ENCODE measurements around the gene SSR1.

Gene SSR1

GRCh38 chr6:7260291-7261031 lies 52.5 kb downstream of the SSR1 start:
- Histone ChIP-seq H3F3A (ENCODE audit: low read depth) (no peaks in the 10 kb centered on the region), H3K9me3 (ENCODE audit: insufficient read depth, low read depth, low read length) (no peaks in the 10 kb centered on the region), H3K27me3 (ENCODE audit: insufficient read depth, low read length, poor library complexity, severe bottlenecking) (no peaks in the 10 kb centered on the region), H3K36me3 (ENCODE audit: insufficient read depth, low read length) (no peaks in the 10 kb centered on the region), H4K20me1 (ENCODE audit: insufficient read depth, low read length, poor library complexity, severe bottlenecking) (no peaks in the 10 kb centered on the region), H3K79me2 (ENCODE audit: insufficient read depth, low read length) (no peaks in the 10 kb centered on the region), H3K4me2 (ENCODE audit: low read depth, low read length, poor library complexity, severe bottlenecking) (no peak overlapping the region), H3K4me3 (ENCODE audit: low read length, poor library complexity, severe bottlenecking) (no peak overlapping the region), H3K9ac (ENCODE audit: low read depth, low read length, poor library complexity, severe bottlenecking) (no peak overlapping the region), H3K4me1 (ENCODE audit: insufficient read depth, low read length, poor library complexity, severe bottlenecking) (no peaks in the 10 kb centered on the region), H2AFZ (ENCODE audit: low read length) (no peak overlapping the region), H3K9me2 (replicated peaks; ENCODE audit: low read depth, low read length) (no peaks in the 10 kb centered on the region)
- TF ChIP-seq, protein P1, sequence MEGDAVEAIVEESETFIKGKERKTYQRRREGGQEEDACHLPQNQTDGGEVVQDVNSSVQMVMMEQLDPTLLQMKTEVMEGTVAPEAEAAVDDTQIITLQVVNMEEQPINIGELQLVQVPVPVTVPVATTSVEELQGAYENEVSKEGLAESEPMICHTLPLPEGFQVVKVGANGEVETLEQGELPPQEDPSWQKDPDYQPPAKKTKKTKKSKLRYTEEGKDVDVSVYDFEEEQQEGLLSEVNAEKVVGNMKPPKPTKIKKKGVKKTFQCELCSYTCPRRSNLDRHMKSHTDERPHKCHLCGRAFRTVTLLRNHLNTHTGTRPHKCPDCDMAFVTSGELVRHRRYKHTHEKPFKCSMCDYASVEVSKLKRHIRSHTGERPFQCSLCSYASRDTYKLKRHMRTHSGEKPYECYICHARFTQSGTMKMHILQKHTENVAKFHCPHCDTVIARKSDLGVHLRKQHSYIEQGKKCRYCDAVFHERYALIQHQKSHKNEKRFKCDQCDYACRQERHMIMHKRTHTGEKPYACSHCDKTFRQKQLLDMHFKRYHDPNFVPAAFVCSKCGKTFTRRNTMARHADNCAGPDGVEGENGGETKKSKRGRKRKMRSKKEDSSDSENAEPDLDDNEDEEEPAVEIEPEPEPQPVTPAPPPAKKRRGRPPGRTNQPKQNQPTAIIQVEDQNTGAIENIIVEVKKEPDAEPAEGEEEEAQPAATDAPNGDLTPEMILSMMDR (conservative IDR thresholded peaks at IDR 0.05; ENCODE audit: low read length), result no peak
- no peak for TF ChIP-seq EZH2phosphoT487 (IDR thresholded peaks at IDR 0.05; ENCODE audit: borderline replicate concordance)

- Histone ChIP-seq H3K36me3 (ENCODE audit: insufficient read depth, low read length) (no peaks in the 10 kb centered on the region), H3F3A (ENCODE audit: low read depth) (no peaks in the 10 kb centered on the region), H4K20me1 (ENCODE audit: insufficient read depth, low read length, poor library complexity, severe bottlenecking) (no peaks in the 10 kb centered on the region), H3K27me3 (ENCODE audit: insufficient read depth, low read length, poor library complexity, severe bottlenecking) (no peaks in the 10 kb centered on the region), H3K4me3 (ENCODE audit: low read length, poor library complexity, severe bottlenecking) (no peak overlapping the region), H3K9me2 (replicated peaks; ENCODE audit: low read depth, low read length) (no peaks in the 10 kb centered on the region), H3K9me3 (ENCODE audit: insufficient read depth, low read depth, low read length) (no peaks in the 10 kb centered on the region), H3K79me2 (ENCODE audit: insufficient read depth, low read length) (no peaks in the 10 kb centered on the region), H3K4me1 (ENCODE audit: insufficient read depth, low read length, poor library complexity, severe bottlenecking) (no peaks in the 10 kb centered on the region), H3K9ac (ENCODE audit: low read depth, low read length, poor library complexity, severe bottlenecking) (no peak overlapping the region), H3K4me2 (ENCODE audit: low read depth, low read length, poor library complexity, severe bottlenecking) (no peak overlapping the region), H2AFZ (ENCODE audit: low read length) (no peak overlapping the region)
- TF ChIP-seq, protein P1 (conservative IDR thresholded peaks at IDR 0.05; ENCODE audit: low read length), result no peak
- TF ChIP-seq EZH2phosphoT487 (IDR thresholded peaks at IDR 0.05; ENCODE audit: borderline replicate concordance), result no peak
Observed at GRCh38 chr6:7258231-7258763, 54.7 kb downstream of the SSR1 start.

DNA sequence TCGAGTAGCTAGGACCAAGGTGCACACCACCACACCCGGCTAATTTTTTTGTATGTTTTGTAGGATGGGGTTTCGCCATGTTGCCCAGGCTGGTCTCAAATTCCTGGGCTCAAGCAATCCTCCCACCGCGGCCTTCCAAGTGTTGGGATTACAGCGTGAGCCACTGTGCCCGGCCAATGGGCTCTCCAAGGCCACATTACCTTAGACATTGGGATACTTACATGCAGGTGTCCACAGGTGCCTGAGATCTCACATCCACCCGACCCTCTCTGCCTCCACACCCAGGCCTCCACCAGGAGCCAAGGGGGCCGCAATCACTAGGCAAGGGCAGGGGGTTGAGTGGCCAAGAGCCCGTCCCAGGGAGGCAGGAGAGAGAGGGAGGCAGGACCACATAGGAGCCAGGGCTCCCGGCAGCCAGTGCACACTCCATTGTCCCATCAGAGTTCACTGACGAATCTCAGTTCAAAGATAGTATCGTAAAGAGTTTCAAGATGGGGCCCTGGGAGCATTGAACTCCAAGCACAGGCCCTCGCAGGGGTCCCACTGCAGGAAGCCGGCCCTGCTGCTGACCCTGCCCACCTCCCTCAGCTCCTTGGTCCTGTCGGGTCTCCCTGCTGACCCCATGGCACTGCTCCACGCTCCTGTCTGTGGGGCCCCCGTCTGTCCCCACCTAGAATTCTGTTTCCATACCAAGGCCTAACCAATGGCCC lies 55.3 kb downstream of the SSR1 start:
- H3K4me1 ChIP-seq (ENCODE audit: insufficient read depth, low read length, poor library complexity, severe bottlenecking), result no peaks in the 10 kb centered on the region
- H3K27me3 ChIP-seq (ENCODE audit: insufficient read depth, low read length, poor library complexity, severe bottlenecking), result no peaks in the 10 kb centered on the region
- H3K9me2 ChIP-seq (replicated peaks; ENCODE audit: low read depth, low read length), result no peaks in the 10 kb centered on the region
- no peak overlapping the region for H3K4me2 ChIP-seq (ENCODE audit: low read depth, low read length, poor library complexity, severe bottlenecking)
- H3K9me3 ChIP-seq (ENCODE audit: insufficient read depth, low read depth, low read length), result no peaks in the 10 kb centered on the region
- no peak overlapping the region for H3K4me3 ChIP-seq (ENCODE audit: low read length, poor library complexity, severe bottlenecking)
- no peaks in the 10 kb centered on the region for H4K20me1 ChIP-seq (ENCODE audit: insufficient read depth, low read length, poor library complexity, severe bottlenecking)
- H3K9ac ChIP-seq (ENCODE audit: low read depth, low read length, poor library complexity, severe bottlenecking), result no peak overlapping the region
- H2AFZ ChIP-seq (ENCODE audit: low read length), result no peak overlapping the region
- H3K79me2 ChIP-seq (ENCODE audit: insufficient read depth, low read length), result no peaks in the 10 kb centered on the region
- H3F3A ChIP-seq (ENCODE audit: low read depth), result no peaks in the 10 kb centered on the region
- TF ChIP-seq EZH2phosphoT487 (IDR thresholded peaks at IDR 0.05; ENCODE audit: borderline replicate concordance), result no peak
- TF ChIP-seq, protein P1 (conservative IDR thresholded peaks at IDR 0.05; ENCODE audit: low read length), result no peak
- H3K36me3 ChIP-seq (ENCODE audit: insufficient read depth, low read length), result no peaks in the 10 kb centered on the region

Data from Loucy (cell line).